PC-3 (cell line): ENCODE measurements around the gene GALNT14. TPM values are rescaled to one million over a fixed set of nuclear protein-coding genes. Genes with fewer than 3 reads are reported as not detected.

Source experiments
- ATAC-seq: fragments of 200-7000 bp; cut with Tn5 transposase; 2 replicates; pipeline ENCODE4 v1.9.1; 2020; ENCODE audit warnings: mild to moderate bottlenecking, moderate library complexity
- BruUV-seq: library from RNA; stranded (reverse); fragments of 400-500 nt; replicated peaks from 2 replicates; lab custom pipeline; 2021; lab: Mats Ljungman, UMichigan
- CTCF ChIA-PET: fragments of 300-600 bp; sonication (Branson Sonifier 250); formaldehyde crosslinking; loops from one replicate; lab custom pipeline; 2022; ENCODE audit warnings: antibody characterized with exemption; lab: Charles Lee
- POLR2A ChIA-PET: fragments of 300-600 bp; sonication (Branson Sonifier 250); formaldehyde crosslinking; loops from one replicate; lab custom pipeline; 2022; ENCODE audit warnings: antibody characterized with exemption; ENCODE audit not compliant: unreplicated experiment; lab: Charles Lee
- DNase-seq: peaks from one replicate; pipeline ENCODE4 v3.0.0-alpha.2; 2015
- H2AFZ ChIP-seq: fragments of 300-600 bp; sonication (generic); 2 replicates; pipeline ENCODE4 v1.6.0; 2016; ENCODE audit warnings: antibody characterized with exemption, low read length
- H3F3A ChIP-seq: fragments of 300-600 bp; sonication (generic); one replicate; pipeline ENCODE4 v1.6.0; 2017; ENCODE audit warnings: antibody characterized with exemption, low read length, control low read depth, mild to moderate bottlenecking; ENCODE audit not compliant: unreplicated experiment
- H3K27ac ChIP-seq: fragments of 300-600 bp; sonication (generic); 2 replicates; pipeline ENCODE4 v1.5.1; 2016; ENCODE audit warnings: mild to moderate bottlenecking, low read length
- H3K27me3 ChIP-seq: fragments of 300-600 bp; sonication (generic); 2 replicates; pipeline ENCODE4 v1.6.1; 2016; ENCODE audit warnings: low read length, mixed read lengths
- H3K36me3 ChIP-seq: fragments of 300-600 bp; sonication (generic); 2 replicates; pipeline ENCODE4 v1.6.1; 2016; ENCODE audit warnings: low read depth, mixed run types, low read length, mixed read lengths
- H3K4me1 ChIP-seq: fragments of 300-600 bp; sonication (generic); 2 replicates; pipeline ENCODE4 v1.5.1; 2016; ENCODE audit warnings: low read length; ENCODE audit not compliant: insufficient read depth
- H3K4me2 ChIP-seq: fragments of 300-600 bp; sonication (generic); 2 replicates; pipeline ENCODE4 v1.6.0; 2016; ENCODE audit warnings: low read length
- H3K4me3 ChIP-seq: fragments of 300-600 bp; sonication (generic); 2 replicates; pipeline ENCODE4 v1.5.1; 2016; ENCODE audit warnings: mild to moderate bottlenecking, low read length, mixed read lengths
- H3K79me2 ChIP-seq: fragments of 300-600 bp; sonication (generic); 2 replicates; pipeline ENCODE4 v1.6.1; 2017; ENCODE audit warnings: low read length, mixed read lengths
- H3K9ac ChIP-seq: fragments of 300-600 bp; sonication (generic); 2 replicates; pipeline ENCODE4 v1.6.0; 2016; ENCODE audit warnings: mild to moderate bottlenecking, low read length
- H3K9me2 ChIP-seq: fragments of 300-600 bp; sonication (generic); replicated peaks from 2 replicates; pipeline ENCODE4 v1.6.1; 2016; ENCODE audit warnings: mixed run types, low read length, mixed read lengths
- H3K9me3 ChIP-seq: fragments of 300-600 bp; sonication (generic); 2 replicates; pipeline ENCODE4 v1.6.1; 2016; ENCODE audit warnings: low read length, mixed read lengths
- H4K20me1 ChIP-seq: fragments of 300-600 bp; sonication (generic); 2 replicates; pipeline ENCODE4 v1.6.1; 2016; ENCODE audit warnings: low read length, mixed read lengths
- CTCF ChIP-seq: fragments of 300-600 bp; sonication (generic); conservative IDR thresholded peaks from 2 replicates; pipeline ENCODE4 v1.5.1; 2017; ENCODE audit warnings: antibody characterized with exemption, low read depth, mild to moderate bottlenecking, low read length
- EZH2 ChIP-seq: fragments of 300-600 bp; sonication (generic); IDR thresholded peaks from one replicate; pipeline ENCODE4 v1.6.1; 2017; ENCODE audit warnings: antibody characterized with exemption, mild to moderate bottlenecking, low read length; ENCODE audit not compliant: unreplicated experiment
- EZH2phosphoT487 ChIP-seq: fragments of 300-600 bp; sonication (generic); IDR thresholded peaks from 2 replicates; pipeline ENCODE4 v1.6.1; 2018; ENCODE audit warnings: mild to moderate bottlenecking, antibody characterized with exemption, low read length, borderline replicate concordance
- intact Hi-C: fragments of 100-400 bp; cut with micrococcal nuclease; formaldehyde crosslinking; loops from 2 replicates; pipeline ENCODE4 v1.9.0; 2023
- total RNA-seq: library from RNA; depleted of rRNA; stranded (reverse); fragments of >200 nt; gene quantifications from 2 replicates; pipeline ENCODE4 v1.2.3, GENCODE V29; 2014

Gene GALNT14
- total RNA-seq, 1 experiment from 2014 or later: 10.2 TPM

- peaks cover 8% of the 10 kb centered on the region for H3K27me3 ChIP-seq
- no peaks in the 10 kb centered on the region for H3K36me3 ChIP-seq
- ATAC-seq (no peak), DNase-seq (no peak)
- H3K4me1 ChIP-seq: no peaks in the 10 kb centered on the region
- H3F3A ChIP-seq: no peaks in the 10 kb centered on the region
- intact Hi-C loops: no loop called here
- CTCF ChIA-PET: no interaction called here
- H3K9me3 ChIP-seq: no peaks in the 10 kb centered on the region
- H3K79me2 ChIP-seq: no peaks in the 10 kb centered on the region
- TF ChIP-seq EZH2 (no peak), CTCF (no peak), EZH2phosphoT487 (no peak)
- no peak overlapping the region for H3K4me2 ChIP-seq
- no peak overlapping the region for H3K4me3 ChIP-seq
- no peak overlapping the region for H3K9ac ChIP-seq
- BruUV-seq: no TSS peak
- H3K27ac ChIP-seq: no peak overlapping the region
- no peaks in the 10 kb centered on the region for H3K9me2 ChIP-seq
- H4K20me1 ChIP-seq: no peaks in the 10 kb centered on the region
- POLR2A ChIA-PET: no interaction called here
- H2AFZ ChIP-seq: no peak overlapping the region
These were observed 137.3 kb downstream of the GALNT14 start for GRCh38 chr2:31000970-31001369.

- no peaks in the 10 kb centered on the region for H4K20me1 ChIP-seq
- no peaks in the 10 kb centered on the region for H3K9me2 ChIP-seq
- TF ChIP-seq CTCF (no peak), EZH2phosphoT487 (no peak), EZH2 (no peak)
- CTCF ChIA-PET: no interaction called here
- no peak overlapping the region for H3K27ac ChIP-seq
- peaks cover 4% of the 10 kb centered on the region; the same call in 1 of the 2 replicates for H3K27me3 ChIP-seq
- H3K36me3 ChIP-seq: no peaks in the 10 kb centered on the region
- no peak overlapping the region for H3K4me2 ChIP-seq
- no peak overlapping the region for H3K9ac ChIP-seq
- intact Hi-C loops: no loop called here
- no peak for DNase-seq
- H3K9me3 ChIP-seq: no peaks in the 10 kb centered on the region
- no peak for ATAC-seq
- no TSS peak for BruUV-seq
- POLR2A ChIA-PET: no interaction called here
- no peaks in the 10 kb centered on the region for H3K79me2 ChIP-seq
- H3K4me3 ChIP-seq: no peak overlapping the region
- no peak overlapping the region for H2AFZ ChIP-seq
- no peaks in the 10 kb centered on the region for H3F3A ChIP-seq
- no peaks in the 10 kb centered on the region for H3K4me1 ChIP-seq
These were observed 139.6 kb downstream of the GALNT14 start for GRCh38 chr2:30998672-30999071.

GRCh38 chr2:30997979-30998378 is 140.3 kb downstream of the GALNT14 start:
- H3F3A ChIP-seq: no peaks in the 10 kb centered on the region
- BruUV-seq: no TSS peak
- DNase-seq (no peak), ATAC-seq (no peak)
- no peaks in the 10 kb centered on the region for H4K20me1 ChIP-seq
- no peak overlapping the region for H2AFZ ChIP-seq
- no peaks in the 10 kb centered on the region for H3K9me3 ChIP-seq
- no peak overlapping the region for H3K4me3 ChIP-seq
- H3K4me1 ChIP-seq: no peaks in the 10 kb centered on the region
- no peaks in the 10 kb centered on the region for H3K9me2 ChIP-seq
- intact Hi-C loops: no loop called here
- no peaks in the 10 kb centered on the region for H3K79me2 ChIP-seq
- no peak for TF ChIP-seq CTCF
- no peak for TF ChIP-seq EZH2
- H3K27me3 ChIP-seq: peaks cover 4% of the 10 kb centered on the region; the same call in 1 of the 2 replicates
- H3K36me3 ChIP-seq: no peaks in the 10 kb centered on the region
- H3K27ac ChIP-seq: no peak overlapping the region
- no peak overlapping the region for H3K9ac ChIP-seq
- no peak overlapping the region for H3K4me2 ChIP-seq
- ChIA-PET POLR2A (no interaction called here), CTCF (no interaction called here)
